ENCODE results near the gene SLC13A3.

- TF ChIP-seq CTCF (conservative IDR thresholded peaks at IDR 0.05 in 1 of 2, IDR thresholded peaks at IDR 0.05 in 1 of 2; ENCODE audit: extremely low read depth in 1 of 2, insufficient read depth in 1 of 2, low read depth in 1 of 2, low read length in 2 of 2), result no peak
- TF ChIP-seq EZH2 (IDR thresholded peaks at IDR 0.05; ENCODE audit: borderline replicate concordance, low read length), result no peak
Measured at GRCh38 chr20:46543959-46544358, 107.3 kb downstream of the SLC13A3 start.

Data from mammary epithelial cell (primary cell).